GM23248 (cell line): ENCODE data around the gene OCEL1. TPM values are rescaled to one million over a fixed set of nuclear protein-coding genes. Genes with fewer than 3 reads are reported as not detected.

Experiments used
- DNase-seq: peaks from one replicate; pipeline ENCODE4 v3.0.0-alpha.2; 2015
- H2AFZ ChIP-seq: fragments of 200-600 bp; sonication (generic); 2 replicates; pipeline ENCODE4 v1.6.1; 2016; ENCODE audit warnings: antibody characterized with exemption
- H3F3A ChIP-seq: fragments of 200-600 bp; sonication (generic); 2 replicates; pipeline ENCODE4 v1.6.1; 2016; ENCODE audit warnings: mild to moderate bottlenecking, antibody characterized with exemption, mixed run types; ENCODE audit not compliant: insufficient read depth
- H3K27ac ChIP-seq: fragments of 200-600 bp; sonication (generic); 2 replicates; pipeline ENCODE4 v1.5.1; 2016; ENCODE audit warnings: mild to moderate bottlenecking
- H3K27me3 ChIP-seq: fragments of 200-600 bp; sonication (generic); replicated peaks from 2 replicates; pipeline ENCODE4 v1.6.1; 2016; ENCODE audit warnings: mild to moderate bottlenecking; ENCODE audit not compliant: insufficient read depth
- H3K36me3 ChIP-seq: fragments of 200-600 bp; sonication (generic); 2 replicates; pipeline ENCODE4 v1.6.1; 2016; ENCODE audit warnings: low read depth, mild to moderate bottlenecking
- H3K4me1 ChIP-seq: fragments of 200-600 bp; sonication (generic); 2 replicates; pipeline ENCODE4 v1.6.1; 2016; ENCODE audit warnings: mild to moderate bottlenecking; ENCODE audit not compliant: insufficient read depth
- H3K4me2 ChIP-seq: fragments of 200-600 bp; sonication (generic); one replicate; pipeline ENCODE4 v1.6.1; 2016; ENCODE audit warnings: mild to moderate bottlenecking; ENCODE audit not compliant: unreplicated experiment
- H3K4me3 ChIP-seq: fragments of 200-600 bp; sonication (generic); 2 replicates; pipeline ENCODE4 v1.5.1; 2016; ENCODE audit warnings: mild to moderate bottlenecking
- H3K79me2 ChIP-seq: fragments of 200-600 bp; sonication (generic); 2 replicates; pipeline ENCODE4 v1.6.1; 2016; ENCODE audit warnings: mild to moderate bottlenecking; ENCODE audit not compliant: insufficient read depth
- H3K9ac ChIP-seq: fragments of 200-600 bp; sonication (generic); 2 replicates; pipeline ENCODE4 v1.6.1; 2016; ENCODE audit warnings: mild to moderate bottlenecking
- H3K9me2 ChIP-seq: fragments of 200-600 bp; sonication (generic); 2 replicates; pipeline ENCODE4 v1.6.1; 2016; ENCODE audit warnings: mixed run types, mild to moderate bottlenecking, moderate library complexity; ENCODE audit not compliant: insufficient read depth
- H3K9me3 ChIP-seq: fragments of 200-600 bp; sonication (generic); one replicate; pipeline ENCODE4 v1.6.1; 2017; ENCODE audit warnings: low read depth
- H4K20me1 ChIP-seq: fragments of 200-600 bp; sonication (generic); 2 replicates; pipeline ENCODE4 v1.6.0; 2016; ENCODE audit not compliant: insufficient read depth
- EZH2 ChIP-seq: fragments of 200-600 bp; sonication (generic); IDR thresholded peaks from 2 replicates; pipeline ENCODE4 v1.6.1; 2018; ENCODE audit warnings: antibody characterized with exemption, mild to moderate bottlenecking; ENCODE audit not compliant: insufficient read depth, poor library complexity, severe bottlenecking
- EZH2phosphoT487 ChIP-seq: fragments of 200-600 bp; sonication (generic); IDR thresholded peaks from 2 replicates; pipeline ENCODE4 v1.6.1; 2018; ENCODE audit warnings: antibody characterized with exemption, moderate library complexity, mild to moderate bottlenecking, low read depth; ENCODE audit not compliant: insufficient read depth
- WGBS, 2 experiments: methylation state at CpG; one replicate each; pipeline ENCODE4 v1.1.6; 2015 to 2017; ENCODE audit warnings: low lambda C conversion rate in 2 of 2, low coverage in 1 of 2; ENCODE audit errors: missing lambda C conversion rate in 2 of 2; 5-methylcytosine and 5-hydroxymethylcytosine counted together
- in situ Hi-C: fragments of 300-500 bp; cut with MboI; formaldehyde crosslinking; loops from 2 replicates; pipeline ENCODE4 v1.15.0; 2020
- polyA plus RNA-seq: library from polyadenylated mRNA; unstranded; fragments of >200 nt; fragmentation: Nextera tagmentation; extraction: Ambion mirVana; gene quantifications from 2 replicates; pipeline ENCODE4 v1.2.1, GENCODE V29; 2016
- total RNA-seq: library from RNA; depleted of rRNA; stranded (reverse); fragments of >200 nt; shearing (Covaris generic); gene quantifications from 2 replicates; pipeline ENCODE4 v1.2.3, GENCODE V29; 2014; rRNA removed

Gene OCEL1
- total RNA-seq (1.3 and 1.8 TPM in 2 replicates), polyA plus RNA-seq (17.1 and 17.4 TPM in 2 replicates)

GRCh38 chr19:17226002-17226933 lies at the start of gene OCEL1:
TSS of gene OCEL1 (plus strand) at chr19:17226226. CDS start at chr19:17226248, 22 bp downstream.
- Histone ChIP-seq H3K27me3 (no peaks in the 10 kb centered on the region), H2AFZ (peak within 1 kb of the TSS; percentile 97), H3F3A (0 out of 2 replicates have a peak, but pooled peaks cover 5% of the 10 kb centered on the region), H3K79me2 (peaks cover 5% of the 10 kb centered on the region; the same call in 1 of the 2 replicates), H3K4me3 (peak within 1 kb of the TSS; percentile 81), H3K9ac (peak within 1 kb of the TSS; percentile 91), H3K27ac (peak within 1 kb of the TSS; percentile 52), H3K9me3 (no peaks in the 10 kb centered on the region), H4K20me1 (no peaks in the 10 kb centered on the region), H3K4me2 (peak within 1 kb of the TSS; percentile 85), H3K36me3 (peaks cover 4% of the 10 kb centered on the region; the same call in 1 of the 2 replicates), H3K9me2 (no peaks in the 10 kb centered on the region), H3K4me1 (peaks cover 3% of the 10 kb centered on the region; the same call in 1 of the 2 replicates)
- 1% methylated on average over 50 to 83 of the region's 90 CpGs for WGBS, 2 experiments
- peak; percentile 100 for DNase-seq
- TF ChIP-seq EZH2 (no peak), EZH2phosphoT487 (no peak)
- in situ Hi-C loops, result no loop called here

GRCh38 chr19:17178291-17178690 lies 47.7 kb upstream of the OCEL1 start:
- WGBS, 2 experiments, result 95 to 98% methylated on average over 10 of the region's 10 CpGs
- in situ Hi-C loops, result no loop called here

GRCh38 chr19:17180997-17181702 lies 44.9 kb upstream of the OCEL1 start:
- H3K4me3 ChIP-seq, result no peak overlapping the region
- no peaks in the 10 kb centered on the region for H3K4me1 ChIP-seq
- peaks cover 7% of the 10 kb centered on the region; the same call in 1 of the 2 replicates for H3K36me3 ChIP-seq
- WGBS, 2 experiments, result 90% methylated on average over 22 of the region's 22 CpGs
- no peak overlapping the region for H2AFZ ChIP-seq
- H3F3A ChIP-seq, result no peaks in the 10 kb centered on the region
- TF ChIP-seq EZH2phosphoT487, result no peak
- no peak for TF ChIP-seq EZH2
- H3K9me3 ChIP-seq, result no peaks in the 10 kb centered on the region
- H3K79me2 ChIP-seq, result no peaks in the 10 kb centered on the region
- no peaks in the 10 kb centered on the region for H3K27me3 ChIP-seq
- H4K20me1 ChIP-seq, result no peaks in the 10 kb centered on the region
- no peak overlapping the region for H3K27ac ChIP-seq
- no peak for DNase-seq
- no peaks in the 10 kb centered on the region for H3K9me2 ChIP-seq
- in situ Hi-C loops, result no loop called here
- H3K4me2 ChIP-seq, result no peak overlapping the region
- H3K9ac ChIP-seq, result no peak overlapping the region

More at GRCh38 chr19:17178291-17178690, 47.7 kb upstream of the OCEL1 start:
- no peaks in the 10 kb centered on the region for H3F3A ChIP-seq
- peaks cover 5% of the 10 kb centered on the region; the same call in 1 of the 2 replicates for H3K4me1 ChIP-seq
- H4K20me1 ChIP-seq, result no peaks in the 10 kb centered on the region
- no peaks in the 10 kb centered on the region for H3K9me2 ChIP-seq
- H3K9ac ChIP-seq, result no peak overlapping the region
- peaks cover 10% of the 10 kb centered on the region; the same call in 1 of the 2 replicates for H3K36me3 ChIP-seq
- TF ChIP-seq EZH2 (no peak), EZH2phosphoT487 (no peak)
- no peaks in the 10 kb centered on the region for H3K79me2 ChIP-seq
- no peak overlapping the region for H3K4me3 ChIP-seq
- H2AFZ ChIP-seq, result no peak overlapping the region
- H3K27me3 ChIP-seq, result no peaks in the 10 kb centered on the region
- H3K9me3 ChIP-seq, result no peaks in the 10 kb centered on the region
- H3K27ac ChIP-seq, result no peak overlapping the region
- no peak overlapping the region for H3K4me2 ChIP-seq
- no peak for DNase-seq

- no peaks in the 10 kb centered on the region for H3K9me2 ChIP-seq
- in situ Hi-C loops, result no loop called here
- no peak overlapping the region for H2AFZ ChIP-seq
- no peak overlapping the region for H3K27ac ChIP-seq
- WGBS, 2 experiments, result 89 to 90% methylated on average over 14 of the region's 14 CpGs
- no peak overlapping the region for H3K4me3 ChIP-seq
- no peaks in the 10 kb centered on the region for H3F3A ChIP-seq
- H3K36me3 ChIP-seq, result peaks cover 5% of the 10 kb centered on the region; the same call in 1 of the 2 replicates
- H3K9me3 ChIP-seq, result no peaks in the 10 kb centered on the region
- H3K4me2 ChIP-seq, result no peak overlapping the region
- H3K27me3 ChIP-seq, result no peaks in the 10 kb centered on the region
- H3K79me2 ChIP-seq, result no peaks in the 10 kb centered on the region
- no peaks in the 10 kb centered on the region for H3K4me1 ChIP-seq
- H4K20me1 ChIP-seq, result no peaks in the 10 kb centered on the region
- TF ChIP-seq EZH2phosphoT487, result no peak
- TF ChIP-seq EZH2, result no peak
- H3K9ac ChIP-seq, result no peak overlapping the region
- no peak for DNase-seq
Observed at GRCh38 chr19:17183271-17183761, 42.7 kb upstream of the OCEL1 start.
